DMS53 treated with DMSO at 0.1 percent for 48 hours (cell line): Measurements from ENCODE around the gene B9D1.
"Not testable (repeated sequence)": the region's sequence is repeated elsewhere in the genome, so short reads cannot be mapped to it uniquely, and the experiment has no call there.

Experiments used
- DNase-seq: peaks from one replicate; lab custom pipeline; 2025; ENCODE audit not compliant: unreplicated experiment; lab: John Stamatoyannopoulos, UW

B9D1 gene

GRCh38 chr17:19360772-19361171 is 1.8 kb downstream of the B9D1 start:
- DNase-seq: no peak

- no peak for DNase-seq
Observed at GRCh38 chr17:19359856-19360255, 2.7 kb downstream of the B9D1 start.

GRCh38 chr17:19359151-19359550 is 3.4 kb downstream of the B9D1 start:
- no peak for DNase-seq

- no peak for DNase-seq
Observed at GRCh38 chr17:19357761-19358160, 4.8 kb downstream of the B9D1 start.

GRCh38 chr17:19357351-19357750 is 5.2 kb downstream of the B9D1 start:
- no peak for DNase-seq

GRCh38 chr17:19354748-19355147 is 7.8 kb downstream of the B9D1 start:
- no peak for DNase-seq

- DNase-seq: not testable (repeated sequence)
Observed at GRCh38 chr17:19353401-19353800, 9.1 kb downstream of the B9D1 start.

- no peak for DNase-seq
Observed at GRCh38 chr17:19348806-19349205, 13.7 kb downstream of the B9D1 start.

GRCh38 chr17:19348081-19348650 is 14.4 kb downstream of the B9D1 start:
- DNase-seq: no peak

- DNase-seq: no peak
Observed at GRCh38 chr17:19347323-19348080, 15.0 kb downstream of the B9D1 start.

- no peak for DNase-seq
Observed at GRCh38 chr17:19346351-19347255, 15.9 kb downstream of the B9D1 start.

GRCh38 chr17:19345486-19346350 is 16.8 kb downstream of the B9D1 start:
- DNase-seq: no peak

- DNase-seq: no peak
Observed at GRCh38 chr17:19345067-19345460, 17.5 kb downstream of the B9D1 start.

- DNase-seq: no peak
Observed at GRCh38 chr17:19344311-19345066, 18.0 kb downstream of the B9D1 start.

GRCh38 chr17:19343671-19344151 is 18.8 kb downstream of the B9D1 start:
- DNase-seq: no peak

- DNase-seq: no peak
Observed at GRCh38 chr17:19343256-19343630, 19.3 kb downstream of the B9D1 start.

GRCh38 chr17:19342611-19343255 is 19.8 kb downstream of the B9D1 start:
- no peak for DNase-seq

GRCh38 chr17:19341641-19342610 is 20.6 kb downstream of the B9D1 start:
- DNase-seq: no peak
